ENCODE results near the gene ENAH.

The ENAH gene

DNA sequence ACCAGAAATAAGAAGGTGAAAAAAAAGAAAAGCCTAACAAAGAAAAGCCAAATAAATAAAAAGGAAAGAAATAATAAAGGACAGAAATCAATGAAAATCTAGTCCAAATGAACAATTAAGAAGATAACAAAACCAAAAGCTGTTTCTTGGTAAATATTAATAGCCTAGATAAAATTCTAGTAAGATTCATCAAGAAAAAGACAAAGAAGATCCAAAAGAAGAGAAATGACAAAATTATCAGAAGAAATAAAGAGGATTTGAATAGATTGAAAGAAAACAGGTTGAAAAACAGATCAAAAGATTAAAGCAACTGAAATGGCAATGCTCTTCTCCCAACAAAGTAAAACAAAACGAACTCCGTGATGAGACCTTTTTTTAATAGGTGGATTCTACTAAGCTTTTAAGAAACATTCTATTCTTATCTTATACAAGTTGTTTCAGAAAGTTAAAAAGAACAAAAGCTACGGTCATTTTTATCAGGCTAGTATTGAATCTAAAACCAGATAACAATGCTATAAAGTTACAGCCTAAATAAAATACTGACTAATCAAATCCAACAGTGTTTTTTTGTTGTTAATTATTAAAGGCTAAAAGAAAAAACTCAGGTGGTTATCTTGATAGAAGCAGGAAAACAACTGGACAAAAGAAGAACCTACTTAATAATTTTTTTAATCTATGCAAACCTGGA, 50.9 kb downstream of the ENAH start:
- no peak for DNase-seq

DNA sequence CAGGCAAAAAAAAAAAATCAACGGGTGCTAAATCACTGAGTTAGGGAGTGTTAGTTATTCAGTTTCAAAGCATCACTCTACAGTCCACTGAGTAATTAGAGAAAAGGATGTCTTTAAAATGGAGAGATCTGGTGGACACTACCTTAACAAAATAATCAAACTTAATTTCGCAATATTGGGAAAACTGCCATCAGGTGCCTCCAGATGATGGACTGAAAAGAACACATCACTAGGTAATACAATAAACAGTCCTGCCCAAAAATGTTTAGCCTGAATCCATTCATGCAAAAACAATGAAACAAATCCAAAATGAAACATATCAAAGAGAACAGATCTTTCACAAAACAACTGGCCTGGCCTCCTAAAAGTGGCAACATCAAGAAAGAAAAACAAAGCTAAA, 54.1 kb downstream of the ENAH start:
- no peak for DNase-seq

DNA sequence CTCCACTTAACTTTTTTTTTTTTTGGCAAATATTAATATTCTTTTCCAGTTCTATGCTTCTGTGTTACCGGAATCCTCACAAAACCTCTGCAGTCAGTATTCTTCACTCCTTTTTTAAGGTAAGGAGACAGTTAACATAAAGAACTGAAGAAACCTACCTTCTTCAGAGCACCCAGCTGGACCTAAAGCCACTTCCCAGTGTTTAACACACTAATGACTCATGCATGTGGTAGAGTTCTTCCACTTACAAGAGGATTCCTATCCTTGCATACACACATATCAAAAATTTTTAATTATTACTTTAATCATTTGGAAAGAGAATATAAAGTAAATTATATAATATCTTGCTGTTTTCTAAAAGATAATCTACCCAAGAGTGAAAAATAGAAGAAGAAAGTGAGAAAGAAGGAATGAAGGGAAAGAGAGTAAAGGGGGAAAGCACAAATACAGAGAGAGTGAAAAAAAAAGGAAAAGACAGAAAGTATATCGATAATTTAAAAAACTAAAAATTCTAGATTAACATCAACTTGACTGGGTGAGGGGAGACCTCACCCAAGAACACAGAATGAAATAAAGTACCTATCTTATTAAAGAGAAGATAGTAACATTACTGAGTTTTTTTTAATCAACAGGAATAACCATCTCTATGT, 54.9 kb downstream of the ENAH start:
- no peak for DNase-seq

DNA sequence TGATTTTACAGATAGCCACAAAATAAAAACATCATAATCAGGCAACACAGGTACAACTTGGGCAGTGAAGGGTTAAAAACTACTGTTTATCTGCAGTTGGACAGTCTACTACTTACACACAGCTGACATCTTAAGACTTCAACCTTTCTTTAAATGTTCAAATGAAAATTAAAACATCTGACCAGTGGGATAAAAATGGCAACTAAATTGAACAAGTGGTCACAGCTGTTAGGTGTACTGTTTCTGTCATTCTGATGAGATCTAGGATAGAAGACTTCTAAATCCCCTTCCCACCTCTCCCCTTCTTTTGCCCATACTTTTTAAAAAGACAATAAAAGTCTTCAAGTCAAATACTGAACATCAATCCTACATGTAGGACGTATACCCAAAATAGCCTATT, 56.2 kb downstream of the ENAH start:
- DNase-seq = no peak

DNA sequence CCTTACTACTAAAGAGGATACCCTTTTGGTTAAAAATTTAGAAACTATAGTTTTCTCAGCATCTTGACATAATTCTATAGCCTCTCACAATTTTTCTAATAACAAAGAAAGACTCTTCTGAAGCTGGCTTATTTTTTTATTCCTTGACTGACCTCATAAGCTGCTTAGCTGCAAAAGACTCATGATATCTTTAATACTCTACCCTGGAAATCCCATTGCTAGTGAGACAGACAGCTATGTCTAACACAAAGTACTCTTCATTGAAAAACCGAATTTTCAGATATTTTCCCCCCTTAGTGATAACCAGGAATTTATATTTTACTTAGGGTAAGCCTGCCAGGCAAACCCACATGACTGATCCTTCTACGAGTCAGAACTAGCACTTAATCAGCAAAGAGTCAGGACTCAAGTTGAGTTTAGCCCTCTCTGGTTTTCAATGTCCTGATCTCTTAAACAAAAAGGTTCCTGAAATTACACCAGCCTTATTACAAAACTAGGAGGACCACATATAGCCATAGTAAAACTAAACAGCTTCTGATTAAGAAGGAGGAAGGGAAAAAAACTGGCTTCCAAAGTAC, 56.9 kb downstream of the ENAH start:
- DNase-seq = no peak

DNA sequence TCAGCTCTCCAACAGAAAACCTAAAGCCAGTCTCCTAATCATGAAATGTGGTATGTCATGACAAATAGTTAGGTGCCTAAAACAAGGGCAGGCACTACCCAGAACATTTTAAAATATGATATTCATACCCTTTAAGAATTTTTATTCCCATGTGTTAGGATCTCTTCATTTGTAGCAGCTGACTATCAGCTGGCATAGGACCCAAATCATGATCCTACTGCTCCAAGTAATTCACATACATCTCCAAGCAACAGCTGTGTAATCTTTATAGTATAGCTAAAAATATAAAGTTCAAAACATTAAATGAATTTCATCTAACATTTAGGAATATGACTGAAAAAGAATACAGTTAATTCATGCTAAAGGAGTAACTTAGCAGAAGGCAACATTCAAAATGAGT, 57.5 kb downstream of the ENAH start:
- DNase-seq = no peak

DNA sequence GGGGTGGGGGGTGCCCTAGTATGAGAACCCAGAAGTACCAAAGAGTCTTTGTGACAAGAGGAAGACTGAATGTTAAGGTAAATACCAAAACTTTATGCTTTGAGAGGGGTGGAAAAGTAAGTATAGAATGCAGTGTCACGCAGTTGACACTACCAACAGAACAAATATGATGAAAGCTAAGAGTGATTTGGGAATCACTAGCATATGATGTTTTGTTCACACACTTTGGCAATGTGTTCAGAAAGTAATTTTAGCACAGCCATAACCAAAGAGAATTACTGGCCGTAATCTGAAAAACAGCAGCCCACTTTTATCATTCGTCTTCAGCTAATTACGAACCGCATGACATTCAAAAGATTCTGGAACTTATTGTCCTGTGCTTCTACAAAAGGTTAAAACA, 59.5 kb downstream of the ENAH start:
- no peak for DNase-seq

DNA sequence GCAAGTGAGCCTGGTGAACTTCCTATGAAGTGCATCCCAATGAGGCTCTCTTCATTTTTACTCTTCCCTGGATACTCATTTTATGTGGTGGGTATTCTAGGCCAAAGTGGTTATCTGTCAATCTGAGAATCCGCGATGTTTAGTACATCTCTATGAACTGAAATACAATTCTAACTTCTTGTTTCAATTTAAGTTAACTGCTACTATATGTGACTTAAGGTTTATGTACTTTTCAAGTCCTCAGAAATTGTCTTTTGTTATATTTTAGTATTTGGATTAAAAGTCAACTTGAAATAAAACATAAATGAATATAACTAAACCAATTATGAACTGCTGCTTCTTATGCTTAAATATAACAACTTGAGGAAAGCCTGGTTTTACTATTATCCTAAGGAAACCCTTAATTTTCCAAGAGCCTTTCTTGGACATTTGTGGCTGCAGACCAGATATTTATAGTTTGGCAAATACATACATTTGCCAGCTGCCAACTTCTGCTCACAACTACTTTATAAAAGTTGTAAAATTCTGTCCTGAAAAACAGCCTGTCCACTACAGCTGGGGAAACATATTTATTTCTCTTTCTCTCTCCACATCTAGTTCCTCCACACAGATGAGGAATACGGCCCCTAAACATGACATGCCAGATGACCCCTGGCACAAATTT, 60.4 kb downstream of the ENAH start:
- no peak for DNase-seq

DNA sequence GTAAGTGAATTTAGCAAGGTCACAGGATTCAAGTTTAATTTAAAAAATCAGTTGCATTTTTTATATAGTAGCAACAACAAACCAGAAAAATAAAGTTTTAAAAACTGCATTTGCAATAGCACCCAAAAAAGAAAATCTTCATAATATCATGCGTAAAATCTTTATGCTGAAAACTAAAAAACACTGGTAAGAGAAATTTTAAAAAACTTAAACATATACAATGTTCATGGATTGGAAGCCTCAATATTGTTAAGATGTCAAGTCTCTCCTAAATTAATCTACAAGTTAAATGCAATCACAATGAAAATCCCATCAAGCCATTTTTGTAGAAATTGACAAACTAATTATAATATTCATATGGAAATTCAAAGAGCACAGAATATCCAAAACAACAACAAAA, 65.6 kb downstream of the ENAH start:
- DNase-seq = no peak

DNA sequence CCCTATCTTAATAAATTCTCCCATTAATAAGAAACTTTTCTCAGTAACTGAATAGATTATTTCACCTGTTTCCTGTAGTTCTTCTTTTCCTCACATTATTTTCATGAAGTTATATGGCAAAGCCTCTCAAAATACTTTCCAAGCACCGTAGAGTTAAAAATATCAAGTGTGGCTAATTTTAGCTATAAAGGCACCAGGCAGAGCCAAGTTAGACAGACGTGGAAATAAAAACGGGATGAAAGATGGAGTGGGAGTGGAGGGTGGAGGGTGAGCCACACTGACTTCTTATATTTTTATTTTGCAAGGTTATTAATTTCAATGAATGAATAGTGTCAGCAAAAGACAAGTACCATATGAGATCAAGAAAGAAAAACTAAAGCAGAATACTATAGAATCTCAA, 71.7 kb downstream of the ENAH start:
- DNase-seq = no peak

DNA sequence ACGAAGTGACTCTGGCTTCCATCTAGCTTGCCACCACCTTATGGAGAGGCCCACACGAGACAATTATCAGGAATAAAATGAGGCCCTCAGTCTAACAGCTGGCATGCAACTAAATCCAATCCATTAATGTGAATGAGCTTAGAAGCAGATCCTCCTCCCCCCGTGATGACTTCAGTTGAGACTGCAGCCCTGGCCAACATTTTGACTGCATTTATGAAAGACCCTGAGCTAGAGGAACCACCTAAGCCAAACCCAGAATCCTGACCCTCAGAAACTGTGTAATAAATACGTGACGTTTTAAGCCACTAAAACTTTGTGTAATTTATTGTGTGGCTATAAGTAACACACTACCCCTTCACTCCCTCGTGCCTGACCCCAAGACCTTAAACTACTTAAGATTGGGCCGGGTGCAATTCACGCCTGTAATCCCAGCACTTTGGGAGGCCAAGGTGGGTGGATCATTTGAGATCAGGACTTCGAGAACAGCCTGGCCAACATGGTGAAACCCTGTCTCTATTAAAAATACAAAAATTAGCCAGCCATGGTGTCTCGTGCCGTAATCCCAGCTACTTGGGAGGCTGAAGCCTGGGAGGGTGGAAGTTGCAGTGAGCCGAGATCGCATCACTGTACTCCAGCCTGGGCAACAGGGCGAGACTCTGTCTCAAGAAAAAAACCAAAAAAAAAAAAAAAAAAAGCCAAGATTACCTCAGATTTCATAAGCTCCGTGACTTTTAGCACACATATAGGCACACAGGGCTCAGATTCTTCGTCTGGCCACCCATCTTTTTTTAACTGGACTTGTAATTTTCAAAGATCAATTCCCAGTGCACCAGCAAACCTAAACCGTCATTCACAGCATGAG, 72.5 kb downstream of the ENAH start:
- DNase-seq = no peak

DNA sequence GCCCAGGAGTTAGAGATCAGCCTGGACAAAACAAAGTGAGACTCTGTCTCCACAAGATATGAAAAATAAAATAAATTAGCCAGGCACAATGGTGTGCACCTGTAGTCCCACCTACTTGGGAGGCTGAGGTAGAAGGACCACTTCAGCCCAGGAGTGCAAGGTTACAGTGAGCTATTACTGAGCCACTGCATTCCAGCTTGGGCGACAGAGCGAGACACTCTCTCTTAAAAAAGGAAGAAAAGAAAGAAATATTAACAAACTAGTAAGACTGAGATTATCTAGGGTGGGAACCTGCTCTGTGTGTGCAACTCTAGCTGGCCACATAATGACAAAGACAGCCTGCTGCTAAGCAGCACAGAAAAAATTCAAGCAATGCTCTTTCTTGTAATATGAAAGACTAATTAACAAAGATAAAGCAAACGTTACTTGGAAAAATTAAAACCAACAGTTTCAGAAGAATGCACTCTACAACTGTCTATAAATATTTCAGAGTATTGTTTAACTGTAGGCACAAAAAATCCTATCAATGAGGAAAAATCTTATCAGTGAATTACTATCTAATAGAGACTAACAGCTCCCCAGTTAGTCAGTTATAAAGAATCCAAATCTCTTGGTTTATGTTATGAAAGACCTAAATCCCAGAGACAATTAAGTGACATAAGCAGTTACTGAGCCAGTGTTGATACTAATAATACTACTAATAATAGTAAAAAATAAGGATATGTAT, 74.5 kb downstream of the ENAH start:
- DNase-seq = no peak

DNA sequence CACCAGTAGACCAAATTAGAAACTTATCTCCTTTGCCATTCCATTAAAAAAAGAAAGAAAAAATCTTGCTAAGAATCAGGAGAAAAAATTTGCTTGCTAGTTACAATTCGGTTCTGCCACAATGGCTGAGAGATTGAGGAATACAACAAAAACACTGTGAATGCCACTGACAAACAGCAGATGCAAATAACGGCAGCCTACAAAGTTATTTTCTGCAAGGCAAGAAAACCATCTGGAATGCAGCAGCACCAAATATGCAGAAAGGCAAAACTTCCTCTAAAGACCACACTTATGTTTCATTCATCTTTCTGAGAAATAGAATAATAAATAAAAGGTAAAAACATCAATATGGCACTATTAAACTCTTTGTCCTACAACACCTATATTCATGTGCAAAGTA, 75.7 kb downstream of the ENAH start:
- no peak for DNase-seq

DNA sequence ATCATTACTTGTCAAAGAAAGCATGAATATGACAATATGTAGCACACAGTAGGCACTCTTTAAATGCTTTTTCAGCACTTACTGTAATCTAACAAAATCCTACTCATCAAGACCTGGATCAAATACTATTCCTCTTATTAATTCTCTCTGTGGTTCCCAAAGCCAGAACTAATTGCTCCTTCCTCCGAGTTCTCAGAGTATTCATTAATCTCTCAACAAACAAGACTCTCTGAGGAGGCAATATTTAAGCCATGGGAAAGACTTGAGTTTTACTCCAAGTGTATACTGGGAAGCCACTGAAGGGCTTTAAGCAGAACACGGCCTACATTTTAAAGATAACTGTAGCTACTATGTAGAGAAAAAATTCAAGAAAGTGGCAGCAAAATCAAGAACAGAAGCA, 79.7 kb downstream of the ENAH start:
- no peak for DNase-seq

DNA sequence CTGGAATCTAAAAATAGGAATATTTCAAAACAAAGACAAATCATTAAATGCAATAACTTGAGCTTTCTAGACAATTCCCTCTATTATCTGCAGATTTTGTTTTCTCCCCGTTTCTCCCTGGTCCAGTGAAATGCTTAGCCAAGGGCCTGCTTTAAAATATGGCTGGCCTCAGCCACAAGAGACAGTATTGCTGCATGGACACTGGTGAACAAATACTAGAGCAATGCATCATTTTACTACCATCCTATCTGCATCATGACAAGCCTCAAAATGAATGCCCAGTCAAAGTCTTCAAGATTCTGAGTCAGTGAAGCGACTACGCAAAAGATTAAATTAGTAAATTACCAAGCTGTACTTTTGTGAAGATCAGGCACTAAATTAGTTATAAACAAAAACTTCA, 80.5 kb downstream of the ENAH start:
- DNase-seq = no peak

DNA sequence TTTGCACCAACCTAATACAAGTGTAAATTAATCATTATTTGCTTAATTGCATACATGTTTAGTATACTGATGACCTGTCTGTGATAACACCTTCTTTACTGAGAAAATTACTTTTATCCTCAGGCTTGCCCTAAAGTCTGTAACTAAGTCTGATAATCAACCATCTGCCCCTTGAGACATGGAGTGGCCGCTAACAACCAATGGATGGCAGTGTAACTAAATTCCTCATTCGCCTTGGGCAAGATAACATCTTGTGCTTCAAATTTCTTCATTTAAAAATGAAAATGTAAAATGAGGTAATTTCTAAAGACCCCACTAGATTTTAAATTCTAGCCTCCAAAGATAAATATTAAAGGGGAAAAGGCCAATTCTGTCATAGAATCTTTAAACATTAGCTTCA, 85.1 kb downstream of the ENAH start:
- DNase-seq = no peak

DNA sequence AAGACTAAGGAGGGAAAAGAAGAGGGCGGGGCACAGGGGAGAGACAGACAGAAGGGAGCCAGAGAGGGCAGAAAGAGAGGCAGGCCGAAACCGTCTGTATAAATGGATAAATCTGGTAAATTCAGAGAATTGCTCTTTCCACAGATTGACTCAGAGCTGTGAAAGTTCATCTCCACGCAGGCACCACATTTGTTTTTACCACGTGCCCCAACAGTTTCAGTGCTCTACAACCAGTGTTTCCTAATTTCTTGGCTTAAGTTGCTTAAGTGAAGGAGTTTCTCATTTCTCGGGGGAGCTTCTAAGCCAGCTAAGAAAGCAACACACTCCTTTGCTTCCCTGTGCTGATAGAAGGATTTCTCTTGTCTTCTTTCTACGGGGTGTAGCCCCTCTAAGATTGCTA, 87.1 kb downstream of the ENAH start:
- DNase-seq = no peak

DNA sequence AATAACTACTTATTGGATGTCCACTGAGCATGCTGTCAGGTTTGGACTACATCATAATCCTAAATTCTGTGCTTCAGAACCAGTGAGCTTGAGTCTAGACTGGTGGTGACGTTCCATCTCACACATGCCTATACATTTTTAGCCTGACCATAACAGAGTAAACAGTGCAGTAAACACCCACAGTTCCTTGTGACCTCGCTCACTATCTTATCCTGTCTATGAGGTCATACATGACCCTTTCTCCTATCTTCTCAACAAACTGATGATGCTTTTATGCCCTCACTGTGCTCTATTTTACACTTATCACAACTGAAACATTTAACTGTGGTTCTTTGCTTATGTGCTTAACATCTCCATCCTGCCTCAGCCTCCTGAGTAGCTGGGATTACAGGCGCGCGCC, 91.2 kb downstream of the ENAH start:
- no peak for DNase-seq

DNA sequence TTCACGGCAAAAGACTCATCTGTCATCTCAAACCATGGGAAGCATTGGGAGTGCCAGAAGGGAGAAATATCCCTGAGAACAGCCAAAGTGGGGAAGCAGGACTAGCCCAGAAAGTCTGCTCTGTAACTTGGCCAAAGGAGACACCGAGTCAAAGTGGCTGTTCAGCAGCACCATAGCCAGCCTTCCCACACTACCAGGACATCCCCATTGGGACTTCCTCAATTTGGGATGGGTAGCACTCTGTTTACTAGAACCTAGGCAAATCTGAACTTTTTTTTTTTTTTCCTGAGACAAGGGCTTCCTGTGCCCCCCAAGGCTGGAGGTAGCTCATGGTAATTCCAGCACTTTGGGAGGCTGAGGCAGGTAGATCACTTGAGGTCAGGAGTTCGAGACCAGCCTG, 93.0 kb downstream of the ENAH start:
- no peak for DNase-seq

DNA sequence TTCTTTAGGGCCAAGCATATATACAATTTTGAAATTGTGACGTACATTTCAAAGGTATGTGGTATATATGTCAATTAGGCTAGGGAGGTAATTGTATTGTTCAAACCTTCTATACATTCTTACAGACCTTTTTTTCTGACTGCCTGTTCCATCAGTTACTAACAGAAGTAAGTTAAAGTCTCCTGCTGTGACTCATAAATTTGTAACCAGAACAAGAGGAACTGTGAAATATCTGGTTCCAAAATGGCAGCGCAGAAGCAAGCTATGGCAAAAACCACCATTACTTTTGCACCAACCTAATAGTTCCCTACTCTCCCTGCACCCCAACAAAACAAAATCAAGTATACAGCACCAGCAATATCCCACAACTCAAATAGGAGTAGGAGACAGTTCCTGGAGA, 93.6 kb downstream of the ENAH start:
- DNase-seq = no peak

DNA sequence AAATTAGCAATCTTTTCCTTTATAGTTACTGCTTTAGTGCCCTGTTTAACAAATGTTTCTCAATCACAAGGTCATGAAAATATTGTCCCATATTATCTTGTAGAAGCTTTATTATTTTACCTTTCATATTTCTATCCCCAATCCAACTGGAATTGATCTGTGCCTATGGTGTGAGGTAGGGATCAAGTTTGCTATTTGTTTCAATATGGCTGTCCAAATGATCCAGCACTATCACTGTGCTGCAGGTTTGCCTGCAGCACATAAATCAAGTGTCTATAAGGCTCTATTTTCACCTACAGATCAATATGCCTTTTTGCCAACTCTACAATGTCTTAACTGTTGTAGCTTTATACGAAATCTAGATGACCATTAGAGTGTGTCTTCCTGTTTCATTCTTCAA, 96.2 kb downstream of the ENAH start:
- DNase-seq = no peak

DNA sequence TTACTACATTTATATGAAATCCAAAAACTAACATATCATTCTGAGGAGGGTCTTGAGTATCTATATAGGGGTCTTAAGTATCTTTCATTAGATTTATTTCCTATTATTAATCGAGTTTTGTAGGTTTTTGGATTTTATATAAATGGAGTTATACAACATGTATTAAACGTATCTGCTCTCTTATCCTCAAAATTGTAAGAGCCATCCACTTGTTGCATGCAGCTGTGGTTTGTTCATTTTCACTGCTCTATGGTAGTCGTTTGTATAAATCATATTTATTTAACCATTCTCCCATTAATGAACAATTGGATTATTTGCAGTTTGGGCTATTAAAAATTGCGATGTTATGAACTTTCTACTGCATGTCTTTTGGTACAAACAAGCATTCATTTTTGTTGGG, 97.1 kb downstream of the ENAH start:
- DNase-seq = no peak

Measured in NCI-H510A (cell line).